Pancreas (tissue), 10 donors: ENCODE results near the gene RANGAP1. TPM values are rescaled to one million over a fixed set of nuclear protein-coding genes. Genes with fewer than 3 reads are reported as not detected.
A peak's percentile ranks its signal among the peaks of the same experiment; 100 is the strongest.

ENCODE experiments used
- ATAC-seq, 4 donors: fragments of 200-7000 bp; cut with Tn5 transposase; one replicate each; pipeline versions ENCODE4 v1.8.0 to v1.9.1; 2020; ENCODE audit warnings: mild to moderate bottlenecking in 4 of 4, moderate library complexity in 4 of 4
- DNase-seq, 6 donors: peaks; one replicate each; pipeline ENCODE4 v3.0.0-alpha.2; 2020
- FAIRE-seq: peaks from 2 replicates; lab custom pipeline; 2012; peaks lifted over from hg19 to GRCh38; lab: Jason Lieb, UNC
- H3K27ac ChIP-seq, 4 donors: fragments of 200-600 bp; sonication (generic); 1 replicate in 3 of 4; 2 replicates in 1 of 4; pipeline versions ENCODE4 v1.5.0 to v1.8.0; 2020
- H3K27me3 ChIP-seq, 4 donors: fragments of 200-600 bp; one replicate each; pipeline ENCODE4 v1.8.0; 2021
- H3K36me3 ChIP-seq, 3 donors: fragments of 200-600 bp; sonication (generic) in 1 of 3; one replicate each; pipeline versions ENCODE4 v1.5.0 to v1.8.0; 2020 to 2021
- H3K4me1 ChIP-seq, 3 donors: fragments of 200-600 bp; one replicate each; pipeline ENCODE4 v1.8.0; 2021
- H3K4me3 ChIP-seq, 4 donors: fragments of 200-600 bp; sonication (generic) in 2 of 4; one replicate each; pipeline versions ENCODE4 v1.5.0 to v1.8.0; 2020 to 2021
- H3K9me3 ChIP-seq, 4 donors: fragments of 200-600 bp; one replicate each; pipeline ENCODE4 v1.8.0; 2021
- WGBS, 2 donors: extraction: QIAGEN DNeasy Blood & Tissue Kit; methylation state at CpG; one replicate each; pipeline ENCODE4 v1.1.7; 2013; 5-methylcytosine and 5-hydroxymethylcytosine counted together
- intact Hi-C, 3 donors: fragments of 100-400 bp; cut with DNase I; formaldehyde crosslinking; loops; one replicate each; pipeline versions ENCODE4 v1.11.1 to v1.14.2; 2022
- polyA plus RNA-seq, 2 donors: library from polyadenylated mRNA; stranded (reverse); fragments of 200-250 nt; gene quantifications; one replicate each; pipeline ENCODE4 v1.2.3, GENCODE V29; 2013
- total RNA-seq, 6 donors: library from RNA; stranded (reverse); fragmentation: NEBNext Ultra II Directional in 4 of 6; extraction: Animal tissue kit (Norgen Biotek cat#: 25700) in 4 of 6; gene quantifications; one replicate each; pipeline versions ENCODE4 v1.2.1 to v1.2.4, GENCODE V29; 2021 to 2023
- TF ChIP-seq, protein P1 (sequence below), 4 donors: fragments of 200-600 bp; sonication (generic) in 3 of 4; IDR thresholded peaks; one replicate each; pipeline versions ENCODE4 v1.5.0 to v1.8.0; 2021; ENCODE audit warnings: antibody characterized with exemption in 4 of 4
- donor health status: healthy with polysubstance abuse.
- donor health status: DM: no; HTN: no; CAD: no; lungs with moderate emphysema.
- donor health status: DM: no; HTN: no; CAD: no.
- donor health status: control.
- donor health status: control.
- donor health status: Bipolar disorder and iron deficiency.
- donor health status: DM: yes; HTN: yes; CAD: no.
- donor health status: DM: no; HTN: no; CAD: no.
- donor health status: DM: no; HTN: no; CAD: no.
- donor health status: DM: yes; HTN: yes; CAD: no.

RANGAP1 gene
- total and polyA plus RNA-seq, 8 donors = 26.8 to 87.9 (median 32.8) TPM

DNA sequence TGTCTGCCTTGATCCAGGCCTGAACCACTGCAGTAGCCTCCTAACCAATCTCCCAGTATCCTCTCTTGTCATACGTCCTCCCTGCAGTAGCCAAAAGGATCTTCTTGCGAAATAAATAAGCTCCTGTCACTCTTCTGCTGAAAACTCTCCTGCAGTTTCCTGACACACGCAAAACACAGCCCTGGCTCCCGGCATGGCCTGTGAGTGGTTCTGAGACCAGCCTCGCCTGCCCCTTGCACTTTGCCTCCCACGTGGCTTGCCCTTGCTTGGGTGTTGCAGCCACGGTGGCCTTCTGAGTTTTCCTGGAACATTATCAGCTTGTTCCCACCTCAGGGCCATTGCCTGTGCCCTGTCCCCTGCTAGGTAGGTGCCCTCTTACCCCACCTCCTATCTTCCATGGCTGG lies 22.6 kb upstream of the RANGAP1 start:
- intact Hi-C loops = loop anchor here in 1 of 3 donors (10.0 kb wide), 1 partner anchor 56 kb away; no protein-coding TSS in a partner anchor
- FAIRE-seq (no peak), ATAC-seq (peak in 3 of 4 donors; percentile 31 to 62 (median 34)), DNase-seq (no peak)
- TF ChIP-seq, protein P1, sequence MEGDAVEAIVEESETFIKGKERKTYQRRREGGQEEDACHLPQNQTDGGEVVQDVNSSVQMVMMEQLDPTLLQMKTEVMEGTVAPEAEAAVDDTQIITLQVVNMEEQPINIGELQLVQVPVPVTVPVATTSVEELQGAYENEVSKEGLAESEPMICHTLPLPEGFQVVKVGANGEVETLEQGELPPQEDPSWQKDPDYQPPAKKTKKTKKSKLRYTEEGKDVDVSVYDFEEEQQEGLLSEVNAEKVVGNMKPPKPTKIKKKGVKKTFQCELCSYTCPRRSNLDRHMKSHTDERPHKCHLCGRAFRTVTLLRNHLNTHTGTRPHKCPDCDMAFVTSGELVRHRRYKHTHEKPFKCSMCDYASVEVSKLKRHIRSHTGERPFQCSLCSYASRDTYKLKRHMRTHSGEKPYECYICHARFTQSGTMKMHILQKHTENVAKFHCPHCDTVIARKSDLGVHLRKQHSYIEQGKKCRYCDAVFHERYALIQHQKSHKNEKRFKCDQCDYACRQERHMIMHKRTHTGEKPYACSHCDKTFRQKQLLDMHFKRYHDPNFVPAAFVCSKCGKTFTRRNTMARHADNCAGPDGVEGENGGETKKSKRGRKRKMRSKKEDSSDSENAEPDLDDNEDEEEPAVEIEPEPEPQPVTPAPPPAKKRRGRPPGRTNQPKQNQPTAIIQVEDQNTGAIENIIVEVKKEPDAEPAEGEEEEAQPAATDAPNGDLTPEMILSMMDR (IDR thresholded peaks at IDR 0.05) = no peak
- no peaks in the 10 kb centered on the region for H3K36me3 ChIP-seq
- H3K27ac ChIP-seq = no peak overlapping the region
- no peaks in the 10 kb centered on the region for H3K27me3 ChIP-seq
- H3K9me3 ChIP-seq = no peaks in the 10 kb centered on the region
- no peak overlapping the region for H3K4me3 ChIP-seq
- H3K4me1 ChIP-seq = peaks cover 0 to 5% (median 0%) of the 10 kb centered on the region in 3 donors
- 25 to 42% methylated on average over 7 of the region's 7 CpGs for WGBS, 2 donors

DNA sequence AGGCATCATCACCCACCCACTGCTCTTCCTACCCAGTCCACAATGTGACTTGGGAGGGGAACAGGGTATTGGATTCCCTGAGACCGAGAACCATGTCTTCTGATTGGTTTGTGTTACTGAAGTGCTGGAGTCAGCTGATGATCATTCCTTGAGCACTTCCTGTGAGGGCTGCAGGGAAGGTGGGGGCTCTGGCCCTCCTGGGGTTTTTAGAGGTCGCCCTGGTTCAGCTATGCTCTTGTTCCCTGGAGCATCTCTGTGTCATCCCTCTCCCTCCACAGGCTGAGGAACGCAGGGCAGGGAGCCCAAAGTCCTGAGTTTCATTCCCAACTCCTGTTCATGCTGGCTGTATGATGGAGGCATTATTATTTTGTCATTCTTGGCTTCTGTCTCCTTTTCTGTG lies 22.1 kb upstream of the RANGAP1 start:
- no peak for FAIRE-seq
- Histone ChIP-seq H3K27me3 (no peaks in the 10 kb centered on the region), H3K27ac (no peak overlapping the region), H3K9me3 (no peaks in the 10 kb centered on the region), H3K4me3 (no peak overlapping the region), H3K36me3 (no peaks in the 10 kb centered on the region), H3K4me1 (peaks cover 0 to 8% (median under 1%) of the 10 kb centered on the region in 3 donors)
- 78 to 80% methylated on average over 3 of the region's 3 CpGs for WGBS, 2 donors
- TF ChIP-seq, protein P1 (IDR thresholded peaks at IDR 0.05) = no peak
- intact Hi-C loops = loop anchor here in 1 of 3 donors (10.0 kb wide), 1 partner anchor 57 kb away; no protein-coding TSS in a partner anchor
- ATAC-seq = peak in 2 of 4 donors; percentile 9 to 12
- no peak for DNase-seq

DNA sequence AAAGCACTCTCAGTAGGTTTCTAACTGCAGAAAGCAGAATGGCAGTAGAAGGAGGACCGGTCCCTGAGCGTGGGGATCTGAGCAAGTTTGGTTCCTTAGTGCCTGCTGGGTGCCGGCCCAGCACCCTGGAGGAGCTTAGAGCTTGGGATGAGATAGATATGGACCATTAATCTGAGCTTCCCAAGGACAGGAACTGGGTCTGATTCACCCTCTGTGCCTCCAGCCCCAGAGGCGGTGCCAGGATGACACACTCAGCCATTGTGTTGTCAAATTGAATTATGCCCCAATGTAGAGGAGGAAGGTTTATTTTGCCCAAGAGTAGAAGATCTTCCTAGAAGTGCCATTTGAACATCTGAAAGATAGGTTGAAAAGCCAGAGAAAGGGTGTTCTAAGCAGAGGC lies 19.7 kb upstream of the RANGAP1 start:
- no peak overlapping the region for H3K4me3 ChIP-seq
- no peak for DNase-seq
- no peaks in the 10 kb centered on the region for H3K27me3 ChIP-seq
- ATAC-seq = no peak
- no peaks in the 10 kb centered on the region for H3K36me3 ChIP-seq
- intact Hi-C loops = loop anchor here in 1 of 3 donors (10.0 kb wide), 1 partner anchor 59 kb away; no protein-coding TSS in a partner anchor
- no peaks in the 10 kb centered on the region for H3K9me3 ChIP-seq
- no peak overlapping the region for H3K27ac ChIP-seq
- FAIRE-seq = no peak
- WGBS, 2 donors = 90 to 95% methylated on average over 4 of the region's 4 CpGs
- H3K4me1 ChIP-seq = peaks cover 0 to 11% (median 4%) of the 10 kb centered on the region in 3 donors
- TF ChIP-seq, protein P1 (IDR thresholded peaks at IDR 0.05) = no peak

DNA sequence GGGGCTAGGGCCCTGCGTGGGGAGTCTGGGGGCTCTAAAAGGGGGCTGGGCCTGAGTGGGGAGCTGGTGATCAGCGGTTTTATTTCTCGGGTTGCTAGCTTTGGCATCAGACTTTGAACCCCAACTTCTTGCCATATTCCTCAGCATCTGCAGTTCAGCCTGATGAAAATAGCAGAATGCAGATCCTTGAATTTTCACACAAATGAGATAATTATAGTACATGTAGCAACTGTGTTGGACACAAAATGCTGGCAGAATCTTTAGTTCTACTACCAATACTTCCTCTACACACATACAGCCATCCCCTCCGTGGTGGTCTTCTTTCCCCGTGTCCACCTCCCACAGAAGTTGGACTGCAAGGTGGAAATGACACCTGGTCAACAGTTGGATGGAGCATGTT lies 16.8 kb upstream of the RANGAP1 start:
- ATAC-seq = no peak
- 1 to 4% methylated on average over 5 of the region's 5 CpGs for WGBS, 2 donors
- no peaks in the 10 kb centered on the region for H3K9me3 ChIP-seq
- FAIRE-seq = no peak
- H3K27ac ChIP-seq = peak overlapping the region in 3 of 4 donors; percentile 57 to 79 (median 78)
- H3K27me3 ChIP-seq = no peaks in the 10 kb centered on the region
- H3K36me3 ChIP-seq = no peaks in the 10 kb centered on the region
- TF ChIP-seq, protein P1 (IDR thresholded peaks at IDR 0.05) = no peak
- intact Hi-C loops = loop anchor here in 1 of 3 donors (10.0 kb wide), 1 partner anchor 62 kb away; no protein-coding TSS in a partner anchor
- H3K4me1 ChIP-seq = peaks cover 0 to 8% (median 4%) of the 10 kb centered on the region in 3 donors
- H3K4me3 ChIP-seq = peak overlapping the region; percentile 59 to 98 (median 87)
- no peak for DNase-seq
